Karpas-422 (cell line): ENCODE measurements around the gene DRD3. TPM values are rescaled to one million over a fixed set of nuclear protein-coding genes. Genes with fewer than 3 reads are reported as not detected.
A peak's percentile ranks its signal among the peaks of the same experiment; 100 is the strongest.

Experiments used
- DNase-seq: peaks from one replicate; pipeline ENCODE4 v3.0.0-alpha.2; 2015
- H2AFZ ChIP-seq: fragments of 200-600 bp; sonication (generic); 2 replicates; pipeline ENCODE4 v1.6.1; 2014; ENCODE audit warnings: antibody characterized with exemption, low read length, mixed read lengths
- H3K27ac ChIP-seq: fragments of 200-600 bp; sonication (generic); 2 replicates; pipeline ENCODE4 v1.5.1; 2014; ENCODE audit warnings: mild to moderate bottlenecking, low read length, moderate library complexity
- H3K27me3 ChIP-seq: fragments of 200-600 bp; sonication (generic); 2 replicates; pipeline ENCODE4 v1.6.1; 2014; ENCODE audit warnings: low read length, mixed read lengths
- H3K36me3 ChIP-seq: fragments of 200-600 bp; sonication (generic); 2 replicates; pipeline ENCODE4 v1.6.1; 2014; ENCODE audit warnings: low read length, mixed read lengths; ENCODE audit not compliant: insufficient read depth
- H3K4me1 ChIP-seq: fragments of 200-600 bp; sonication (generic); 2 replicates; pipeline ENCODE4 v1.6.1; 2014; ENCODE audit warnings: mild to moderate bottlenecking, low read length, mixed read lengths
- H3K4me2 ChIP-seq: fragments of 200-600 bp; sonication (generic); 2 replicates; pipeline ENCODE4 v1.6.1; 2014; ENCODE audit warnings: low read length, low read depth, mild to moderate bottlenecking; ENCODE audit not compliant: poor library complexity, severe bottlenecking
- H3K4me3 ChIP-seq: fragments of 200-600 bp; sonication (generic); 2 replicates; pipeline ENCODE4 v1.5.1; 2014; ENCODE audit warnings: mild to moderate bottlenecking, antibody characterized with exemption, low read length, mixed read lengths
- H3K79me2 ChIP-seq: fragments of 200-600 bp; sonication (generic); 2 replicates; pipeline ENCODE4 v1.6.1; 2014; ENCODE audit warnings: mild to moderate bottlenecking, low read length, mixed read lengths
- H3K9ac ChIP-seq: fragments of 200-600 bp; sonication (generic); 2 replicates; pipeline ENCODE4 v1.6.0; 2014; ENCODE audit warnings: low read length
- H3K9me2 ChIP-seq: fragments of 200-600 bp; sonication (generic), shearing (Covaris generic); replicated peaks from 2 replicates; pipeline ENCODE4 v1.6.0; 2014; ENCODE audit warnings: mild to moderate bottlenecking, low read length, moderate library complexity; ENCODE audit not compliant: insufficient read depth
- H3K9me3 ChIP-seq: fragments of 300-700, 200-600 bp; sonication (generic); 2 replicates; pipeline ENCODE4 v1.6.1; 2014; ENCODE audit warnings: low read length, mixed read lengths
- H4K20me1 ChIP-seq: fragments of 200-600 bp; sonication (generic); 2 replicates; pipeline ENCODE4 v1.6.1; 2014; ENCODE audit warnings: mild to moderate bottlenecking, antibody characterized with exemption, low read length, low read depth; ENCODE audit not compliant: insufficient read depth
- total RNA-seq: library from RNA; depleted of rRNA; stranded (reverse); fragments of >200 nt; shearing (Covaris generic); gene quantifications from 2 replicates; pipeline ENCODE4 v1.2.3, GENCODE V29; 2014; ENCODE audit warnings: low replicate concordance

DRD3 gene
- total RNA-seq, 1 experiment from 2014 or later, result not detected

- peaks cover 13% of the 10 kb centered on the region for H3K4me1 ChIP-seq
- H3K79me2 ChIP-seq, result no peaks in the 10 kb centered on the region
- 0 out of 2 replicates have a peak overlapping the region, but pooled peaks have one; percentile 2 for H3K4me3 ChIP-seq
- no peaks in the 10 kb centered on the region for H3K9me3 ChIP-seq
- peak overlapping the region; percentile 28; the same call in 1 of the 2 replicates for H2AFZ ChIP-seq
- no peak overlapping the region for H3K27ac ChIP-seq
- peak overlapping the region; percentile 50 for H3K4me2 ChIP-seq
- no peaks in the 10 kb centered on the region for H3K36me3 ChIP-seq
- H3K9ac ChIP-seq, result no peak overlapping the region
- H3K9me2 ChIP-seq, result no peaks in the 10 kb centered on the region
- DNase-seq, result no peak
- H4K20me1 ChIP-seq, result no peaks in the 10 kb centered on the region
- H3K27me3 ChIP-seq, result no peaks in the 10 kb centered on the region
These were observed 67.6 kb downstream of the DRD3 start for GRCh38 chr3:114111060-114111770.

- H3K36me3 ChIP-seq, result no peaks in the 10 kb centered on the region
- no peak overlapping the region for H3K9ac ChIP-seq
- H3K4me1 ChIP-seq, result peaks cover 15% of the 10 kb centered on the region
- no peaks in the 10 kb centered on the region for H3K9me2 ChIP-seq
- H3K27ac ChIP-seq, result no peak overlapping the region
- no peaks in the 10 kb centered on the region for H3K27me3 ChIP-seq
- 0 out of 2 replicates have a peak overlapping the region, but pooled peaks have one; percentile 28 for H2AFZ ChIP-seq
- no peaks in the 10 kb centered on the region for H3K9me3 ChIP-seq
- no peaks in the 10 kb centered on the region for H4K20me1 ChIP-seq
- 0 out of 2 replicates have a peak overlapping the region, but pooled peaks have one; percentile 2 for H3K4me3 ChIP-seq
- H3K79me2 ChIP-seq, result no peaks in the 10 kb centered on the region
- H3K4me2 ChIP-seq, result peak overlapping the region; percentile 50
- DNase-seq, result peak; percentile 9
These were observed 68.4 kb downstream of the DRD3 start for GRCh38 chr3:114110439-114110838.

- H3K9ac ChIP-seq, result no peak overlapping the region
- H4K20me1 ChIP-seq, result no peaks in the 10 kb centered on the region
- H3K9me3 ChIP-seq, result no peaks in the 10 kb centered on the region
- H3K4me3 ChIP-seq, result no peak overlapping the region
- no peak overlapping the region for H3K27ac ChIP-seq
- no peak overlapping the region for H3K4me2 ChIP-seq
- H3K4me1 ChIP-seq, result peaks cover 15% of the 10 kb centered on the region
- no peaks in the 10 kb centered on the region for H3K27me3 ChIP-seq
- H3K36me3 ChIP-seq, result no peaks in the 10 kb centered on the region
- H2AFZ ChIP-seq, result no peak overlapping the region
- H3K79me2 ChIP-seq, result no peaks in the 10 kb centered on the region
- DNase-seq, result peak; percentile 10
- H3K9me2 ChIP-seq, result no peaks in the 10 kb centered on the region
These were observed 70.7 kb downstream of the DRD3 start for GRCh38 chr3:114108137-114108536.

GRCh38 chr3:114104414-114104813, 74.4 kb downstream of the DRD3 start:
- no peak for DNase-seq
- H3K9ac ChIP-seq, result no peak overlapping the region
- H3K27ac ChIP-seq, result no peak overlapping the region
- no peak overlapping the region for H3K4me3 ChIP-seq
- no peaks in the 10 kb centered on the region for H3K79me2 ChIP-seq
- H4K20me1 ChIP-seq, result no peaks in the 10 kb centered on the region
- H3K9me2 ChIP-seq, result no peaks in the 10 kb centered on the region
- no peaks in the 10 kb centered on the region for H3K27me3 ChIP-seq
- H3K9me3 ChIP-seq, result no peaks in the 10 kb centered on the region
- no peak overlapping the region for H3K4me2 ChIP-seq
- H2AFZ ChIP-seq, result no peak overlapping the region
- H3K4me1 ChIP-seq, result 0 out of 2 replicates have a peak, but pooled peaks cover 3% of the 10 kb centered on the region
- no peaks in the 10 kb centered on the region for H3K36me3 ChIP-seq

GRCh38 chr3:114103858-114104257, 75.0 kb downstream of the DRD3 start:
- no peaks in the 10 kb centered on the region for H4K20me1 ChIP-seq
- no peak overlapping the region for H3K4me2 ChIP-seq
- H3K36me3 ChIP-seq, result no peaks in the 10 kb centered on the region
- 0 out of 2 replicates have a peak, but pooled peaks cover 3% of the 10 kb centered on the region for H3K4me1 ChIP-seq
- no peaks in the 10 kb centered on the region for H3K9me3 ChIP-seq
- H3K27me3 ChIP-seq, result no peaks in the 10 kb centered on the region
- no peak overlapping the region for H2AFZ ChIP-seq
- H3K27ac ChIP-seq, result no peak overlapping the region
- H3K79me2 ChIP-seq, result no peaks in the 10 kb centered on the region
- DNase-seq, result no peak
- H3K9me2 ChIP-seq, result no peaks in the 10 kb centered on the region
- no peak overlapping the region for H3K4me3 ChIP-seq
- H3K9ac ChIP-seq, result no peak overlapping the region

- H3K4me2 ChIP-seq, result no peak overlapping the region
- no peaks in the 10 kb centered on the region for H3K79me2 ChIP-seq
- no peaks in the 10 kb centered on the region for H3K27me3 ChIP-seq
- no peak for DNase-seq
- no peak overlapping the region for H3K27ac ChIP-seq
- H3K9me3 ChIP-seq, result no peaks in the 10 kb centered on the region
- no peak overlapping the region for H3K4me3 ChIP-seq
- no peak overlapping the region for H3K9ac ChIP-seq
- H3K36me3 ChIP-seq, result no peaks in the 10 kb centered on the region
- H3K9me2 ChIP-seq, result no peaks in the 10 kb centered on the region
- 0 out of 2 replicates have a peak, but pooled peaks cover 3% of the 10 kb centered on the region for H3K4me1 ChIP-seq
- H4K20me1 ChIP-seq, result no peaks in the 10 kb centered on the region
- H2AFZ ChIP-seq, result no peak overlapping the region
These were observed 75.7 kb downstream of the DRD3 start for GRCh38 chr3:114103181-114103580.

GRCh38 chr3:114101101-114101500, 77.8 kb downstream of the DRD3 start:
- Histone ChIP-seq H3K27me3 (no peaks in the 10 kb centered on the region), H3K36me3 (no peaks in the 10 kb centered on the region), H3K4me3 (no peak overlapping the region), H3K4me1 (0 out of 2 replicates have a peak, but pooled peaks cover 3% of the 10 kb centered on the region), H2AFZ (no peak overlapping the region), H3K79me2 (no peaks in the 10 kb centered on the region), H3K9me2 (no peaks in the 10 kb centered on the region), H3K9me3 (no peaks in the 10 kb centered on the region), H4K20me1 (no peaks in the 10 kb centered on the region), H3K27ac (no peak overlapping the region), H3K9ac (no peak overlapping the region), H3K4me2 (no peak overlapping the region)
- no peak for DNase-seq

- Histone ChIP-seq H3K4me2 (no peak overlapping the region), H3K9me3 (no peaks in the 10 kb centered on the region), H3K79me2 (no peaks in the 10 kb centered on the region), H3K27ac (no peak overlapping the region), H3K36me3 (no peaks in the 10 kb centered on the region), H3K9me2 (no peaks in the 10 kb centered on the region), H3K4me1 (no peaks in the 10 kb centered on the region), H3K27me3 (no peaks in the 10 kb centered on the region), H3K9ac (no peak overlapping the region), H3K4me3 (no peak overlapping the region), H2AFZ (no peak overlapping the region), H4K20me1 (no peaks in the 10 kb centered on the region)
- DNase-seq, result no peak
These were observed 83.1 kb downstream of the DRD3 start for GRCh38 chr3:114095796-114096195.
